Measurements from ENCODE around the gene SHROOM1. TPM values are rescaled to one million over a fixed set of nuclear protein-coding genes. Genes with fewer than 3 reads are reported as not detected.

SHROOM1 gene
- total RNA-seq, 1 experiment from 2014 or later: 1.6 TPM

GRCh38 chr5:132825033-132825833 is 5.2 kb downstream of the SHROOM1 start:
- no peak for DNase-seq
- Histone ChIP-seq H3K9me3 (ENCODE audit: low read length) (no peaks in the 10 kb centered on the region), H4K20me1 (ENCODE audit: insufficient read depth, low read depth, low read length) (0 out of 2 replicates have a peak, but pooled peaks cover 3% of the 10 kb centered on the region), H3K27ac (ENCODE audit: low read length) (no peak overlapping the region), H3K9ac (ENCODE audit: low read length) (no peak overlapping the region), H3K4me1 (ENCODE audit: low read length) (peaks cover 5% of the 10 kb centered on the region), H3K9me2 (replicated peaks; ENCODE audit: insufficient read depth, low read length) (no peaks in the 10 kb centered on the region), H3K79me2 (ENCODE audit: low read length) (no peaks in the 10 kb centered on the region), H3K4me2 (ENCODE audit: low read depth, low read length, poor library complexity, severe bottlenecking) (no peak overlapping the region), H2AFZ (ENCODE audit: low read length) (no peak overlapping the region), H3K4me3 (ENCODE audit: low read length) (no peak overlapping the region), H3K36me3 (ENCODE audit: insufficient read depth, low read length) (no peaks in the 10 kb centered on the region), H3K27me3 (ENCODE audit: low read length) (no peaks in the 10 kb centered on the region)

- no peak overlapping the region for H3K4me2 ChIP-seq (ENCODE audit: low read depth, low read length, poor library complexity, severe bottlenecking)
- H2AFZ ChIP-seq (ENCODE audit: low read length): no peak overlapping the region
- no peaks in the 10 kb centered on the region for H3K36me3 ChIP-seq (ENCODE audit: insufficient read depth, low read length)
- no peaks in the 10 kb centered on the region for H4K20me1 ChIP-seq (ENCODE audit: insufficient read depth, low read depth, low read length)
- no peaks in the 10 kb centered on the region for H3K27me3 ChIP-seq (ENCODE audit: low read length)
- no peaks in the 10 kb centered on the region for H3K9me2 ChIP-seq (replicated peaks; ENCODE audit: insufficient read depth, low read length)
- H3K4me3 ChIP-seq (ENCODE audit: low read length): no peak overlapping the region
- no peak overlapping the region for H3K27ac ChIP-seq (ENCODE audit: low read length)
- no peak overlapping the region for H3K9ac ChIP-seq (ENCODE audit: low read length)
- DNase-seq: no peak
- peaks cover under 1% of the 10 kb centered on the region; the same call in 1 of the 2 replicates for H3K4me1 ChIP-seq (ENCODE audit: low read length)
- no peaks in the 10 kb centered on the region for H3K79me2 ChIP-seq (ENCODE audit: low read length)
- no peaks in the 10 kb centered on the region for H3K9me3 ChIP-seq (ENCODE audit: low read length)
These were observed 6.0 kb downstream of the SHROOM1 start for GRCh38 chr5:132824426-132824825.

GRCh38 chr5:132823481-132824050 is 6.9 kb downstream of the SHROOM1 start:
- Histone ChIP-seq H3K36me3 (ENCODE audit: insufficient read depth, low read length) (no peaks in the 10 kb centered on the region), H3K79me2 (ENCODE audit: low read length) (no peaks in the 10 kb centered on the region), H3K9ac (ENCODE audit: low read length) (no peak overlapping the region), H3K9me3 (ENCODE audit: low read length) (no peaks in the 10 kb centered on the region), H3K4me3 (ENCODE audit: low read length) (no peak overlapping the region), H3K4me1 (ENCODE audit: low read length) (no peaks in the 10 kb centered on the region), H3K27ac (ENCODE audit: low read length) (no peak overlapping the region), H4K20me1 (ENCODE audit: insufficient read depth, low read depth, low read length) (no peaks in the 10 kb centered on the region), H3K4me2 (ENCODE audit: low read depth, low read length, poor library complexity, severe bottlenecking) (no peak overlapping the region), H3K9me2 (replicated peaks; ENCODE audit: insufficient read depth, low read length) (no peaks in the 10 kb centered on the region), H2AFZ (ENCODE audit: low read length) (no peak overlapping the region), H3K27me3 (ENCODE audit: low read length) (no peaks in the 10 kb centered on the region)
- no peak for DNase-seq

- H3K4me2 ChIP-seq (ENCODE audit: low read depth, low read length, poor library complexity, severe bottlenecking): no peak overlapping the region
- no peak overlapping the region for H3K4me3 ChIP-seq (ENCODE audit: low read length)
- no peaks in the 10 kb centered on the region for H3K36me3 ChIP-seq (ENCODE audit: insufficient read depth, low read length)
- no peaks in the 10 kb centered on the region for H3K9me2 ChIP-seq (replicated peaks; ENCODE audit: insufficient read depth, low read length)
- no peak overlapping the region for H2AFZ ChIP-seq (ENCODE audit: low read length)
- H3K4me1 ChIP-seq (ENCODE audit: low read length): no peaks in the 10 kb centered on the region
- H3K27ac ChIP-seq (ENCODE audit: low read length): no peak overlapping the region
- no peaks in the 10 kb centered on the region for H3K9me3 ChIP-seq (ENCODE audit: low read length)
- no peaks in the 10 kb centered on the region for H4K20me1 ChIP-seq (ENCODE audit: insufficient read depth, low read depth, low read length)
- H3K79me2 ChIP-seq (ENCODE audit: low read length): no peaks in the 10 kb centered on the region
- DNase-seq: no peak
- no peaks in the 10 kb centered on the region for H3K27me3 ChIP-seq (ENCODE audit: low read length)
- no peak overlapping the region for H3K9ac ChIP-seq (ENCODE audit: low read length)
These were observed 7.6 kb downstream of the SHROOM1 start for GRCh38 chr5:132822650-132823480.

GRCh38 chr5:132821791-132822190 is 8.7 kb downstream of the SHROOM1 start:
- H3K27me3 ChIP-seq (ENCODE audit: low read length): no peaks in the 10 kb centered on the region
- DNase-seq: peak; percentile 29
- H3K9ac ChIP-seq (ENCODE audit: low read length): no peak overlapping the region
- H3K36me3 ChIP-seq (ENCODE audit: insufficient read depth, low read length): no peaks in the 10 kb centered on the region
- H4K20me1 ChIP-seq (ENCODE audit: insufficient read depth, low read depth, low read length): no peaks in the 10 kb centered on the region
- H3K4me1 ChIP-seq (ENCODE audit: low read length): no peaks in the 10 kb centered on the region
- H3K4me3 ChIP-seq (ENCODE audit: low read length): no peak overlapping the region
- no peaks in the 10 kb centered on the region for H3K9me3 ChIP-seq (ENCODE audit: low read length)
- no peak overlapping the region for H2AFZ ChIP-seq (ENCODE audit: low read length)
- H3K79me2 ChIP-seq (ENCODE audit: low read length): no peaks in the 10 kb centered on the region
- no peak overlapping the region for H3K27ac ChIP-seq (ENCODE audit: low read length)
- H3K4me2 ChIP-seq (ENCODE audit: low read depth, low read length, poor library complexity, severe bottlenecking): no peak overlapping the region
- H3K9me2 ChIP-seq (replicated peaks; ENCODE audit: insufficient read depth, low read length): no peaks in the 10 kb centered on the region

- no peaks in the 10 kb centered on the region for H3K4me1 ChIP-seq (ENCODE audit: low read length)
- H3K9me3 ChIP-seq (ENCODE audit: low read length): no peaks in the 10 kb centered on the region
- H3K27ac ChIP-seq (ENCODE audit: low read length): no peak overlapping the region
- no peak overlapping the region for H3K4me3 ChIP-seq (ENCODE audit: low read length)
- peak; percentile 41 for DNase-seq
- no peaks in the 10 kb centered on the region for H3K36me3 ChIP-seq (ENCODE audit: insufficient read depth, low read length)
- H4K20me1 ChIP-seq (ENCODE audit: insufficient read depth, low read depth, low read length): no peaks in the 10 kb centered on the region
- H3K27me3 ChIP-seq (ENCODE audit: low read length): no peaks in the 10 kb centered on the region
- no peak overlapping the region for H2AFZ ChIP-seq (ENCODE audit: low read length)
- H3K79me2 ChIP-seq (ENCODE audit: low read length): no peaks in the 10 kb centered on the region
- no peak overlapping the region for H3K4me2 ChIP-seq (ENCODE audit: low read depth, low read length, poor library complexity, severe bottlenecking)
- no peak overlapping the region for H3K9ac ChIP-seq (ENCODE audit: low read length)
- H3K9me2 ChIP-seq (replicated peaks; ENCODE audit: insufficient read depth, low read length): no peaks in the 10 kb centered on the region
These were observed 9.1 kb downstream of the SHROOM1 start for GRCh38 chr5:132821350-132821749.

GRCh38 chr5:132820162-132820754 is 10.2 kb downstream of the SHROOM1 start:
- Histone ChIP-seq H4K20me1 (ENCODE audit: insufficient read depth, low read depth, low read length) (no peaks in the 10 kb centered on the region), H3K36me3 (ENCODE audit: insufficient read depth, low read length) (no peaks in the 10 kb centered on the region), H3K27ac (ENCODE audit: low read length) (no peak overlapping the region), H3K4me2 (ENCODE audit: low read depth, low read length, poor library complexity, severe bottlenecking) (no peak overlapping the region), H3K4me1 (ENCODE audit: low read length) (no peaks in the 10 kb centered on the region), H3K4me3 (ENCODE audit: low read length) (no peak overlapping the region), H3K9ac (ENCODE audit: low read length) (no peak overlapping the region), H3K79me2 (ENCODE audit: low read length) (no peaks in the 10 kb centered on the region), H3K27me3 (ENCODE audit: low read length) (no peaks in the 10 kb centered on the region), H3K9me2 (replicated peaks; ENCODE audit: insufficient read depth, low read length) (no peaks in the 10 kb centered on the region), H3K9me3 (ENCODE audit: low read length) (no peaks in the 10 kb centered on the region), H2AFZ (ENCODE audit: low read length) (no peak overlapping the region)
- peak; percentile 95 for DNase-seq

- Histone ChIP-seq H3K4me3 (ENCODE audit: low read length) (no peak overlapping the region), H3K36me3 (ENCODE audit: insufficient read depth, low read length) (no peaks in the 10 kb centered on the region), H3K4me1 (ENCODE audit: low read length) (no peaks in the 10 kb centered on the region), H3K9me2 (replicated peaks; ENCODE audit: insufficient read depth, low read length) (no peaks in the 10 kb centered on the region), H3K4me2 (ENCODE audit: low read depth, low read length, poor library complexity, severe bottlenecking) (no peak overlapping the region), H3K9me3 (ENCODE audit: low read length) (no peaks in the 10 kb centered on the region), H3K27ac (ENCODE audit: low read length) (no peak overlapping the region), H4K20me1 (ENCODE audit: insufficient read depth, low read depth, low read length) (no peaks in the 10 kb centered on the region), H3K79me2 (ENCODE audit: low read length) (no peaks in the 10 kb centered on the region), H2AFZ (ENCODE audit: low read length) (no peak overlapping the region), H3K27me3 (ENCODE audit: low read length) (no peaks in the 10 kb centered on the region), H3K9ac (ENCODE audit: low read length) (no peak overlapping the region)
- DNase-seq: no peak
These were observed 11.0 kb downstream of the SHROOM1 start for GRCh38 chr5:132819468-132819867.
